ENCODE results near the gene STAM. TPM values are rescaled to one million over a fixed set of nuclear protein-coding genes. Genes with fewer than 3 reads are reported as not detected.
A peak's percentile ranks its signal among the peaks of the same experiment; 100 is the strongest.

The STAM gene
- total RNA-seq, 1 donor from 2014 or later = 25.0 TPM

- no peak for DNase-seq (ENCODE audit: low spot score)
These were observed 86.7 kb downstream of the STAM start for GRCh38 chr10:17730667-17731066.

GRCh38 chr10:17731331-17732020 lies 87.5 kb downstream of the STAM start:
- DNase-seq (ENCODE audit: low spot score) = no peak

- no peak for DNase-seq (ENCODE audit: low spot score)
These were observed 89.7 kb downstream of the STAM start for GRCh38 chr10:17733620-17734019.

GRCh38 chr10:17734432-17735080 lies 90.6 kb downstream of the STAM start:
- no peak for DNase-seq (ENCODE audit: low spot score)

- DNase-seq (ENCODE audit: low spot score) = no peak
These were observed 91.4 kb downstream of the STAM start for GRCh38 chr10:17735166-17735941.

GRCh38 chr10:17736223-17736622 lies 92.3 kb downstream of the STAM start:
- DNase-seq (ENCODE audit: low spot score) = no peak

- DNase-seq (ENCODE audit: low spot score) = no peak
These were observed 93.3 kb downstream of the STAM start for GRCh38 chr10:17737027-17737965.

GRCh38 chr10:17740668-17741067 lies 96.7 kb downstream of the STAM start:
- no peak for DNase-seq (ENCODE audit: low spot score)

- peak; percentile 53 for DNase-seq (ENCODE audit: low spot score)
These were observed 99.0 kb downstream of the STAM start for GRCh38 chr10:17742918-17743317.

- DNase-seq (ENCODE audit: low spot score) = no peak
These were observed 99.5 kb downstream of the STAM start for GRCh38 chr10:17743437-17743836.

- no peak for DNase-seq (ENCODE audit: low spot score)
These were observed 100.5 kb downstream of the STAM start for GRCh38 chr10:17744341-17744861.

- DNase-seq (ENCODE audit: low spot score) = no peak
These were observed 104.1 kb downstream of the STAM start for GRCh38 chr10:17747883-17748550.

- DNase-seq (ENCODE audit: low spot score) = no peak
These were observed 105.9 kb downstream of the STAM start for GRCh38 chr10:17749890-17750289.

GRCh38 chr10:17751781-17752445 lies 108.0 kb downstream of the STAM start, which contains the start of gene TMEM236:
Gene TMEM236, plus strand, starts transcription at chr10:17752201. Its CDS starts 95 bp downstream, at chr10:17752296.
- no peak for DNase-seq (ENCODE audit: low spot score)

GRCh38 chr10:17756557-17757217 lies 112.7 kb downstream of the STAM start:
- no peak for DNase-seq (ENCODE audit: low spot score)

- DNase-seq (ENCODE audit: low spot score) = no peak
These were observed 114.2 kb downstream of the STAM start for GRCh38 chr10:17758200-17758599.

- DNase-seq (ENCODE audit: low spot score) = no peak
These were observed 114.9 kb downstream of the STAM start for GRCh38 chr10:17758896-17759295.

- DNase-seq (ENCODE audit: low spot score) = no peak
These were observed 120.2 kb downstream of the STAM start for GRCh38 chr10:17764142-17764541.

- DNase-seq (ENCODE audit: low spot score) = no peak
These were observed 121.7 kb downstream of the STAM start for GRCh38 chr10:17765602-17766001.

Measured in ureter (tissue), 1 donor.